ENCODE measurements around the gene TMEM63B. TPM values are rescaled to one million over a fixed set of nuclear protein-coding genes. Genes with fewer than 3 reads are reported as not detected.

TMEM63B gene
- total and polyA plus RNA-seq, 9 of the 15 experiments (the other 6 are each of a cell fraction or from before 2014, with no cell fraction given): 0.14 to 39.4 (median 14.4) TPM

DNA sequence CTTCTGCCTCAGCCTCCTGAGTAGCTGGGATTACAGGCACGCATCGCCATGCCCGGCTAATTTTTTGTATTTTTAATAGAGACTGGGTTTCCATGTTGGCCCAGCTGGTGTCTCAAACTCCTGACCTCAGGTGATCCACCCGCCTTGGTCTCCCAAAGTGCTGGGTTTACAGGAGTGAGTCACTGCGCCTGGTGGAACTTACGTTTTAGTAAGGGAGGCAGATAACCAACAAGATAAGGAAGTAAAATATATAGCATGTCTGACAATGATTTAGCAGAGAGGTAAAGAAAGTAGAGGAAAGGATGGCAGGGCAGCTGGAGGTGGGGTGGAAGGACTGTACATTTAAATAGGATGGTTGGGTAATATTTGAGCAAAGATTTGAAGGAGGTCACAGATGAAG is 76.6 kb downstream of the TMEM63B start (continued):
- peak; percentile 76 for TF ChIP-seq CTBP1 (IDR thresholded peaks at IDR 0.05; ENCODE audit: borderline replicate concordance)
- no peak for TF ChIP-seq ZFP30 (CRISPR knock-in tag; IDR thresholded peaks at IDR 0.05; ENCODE audit: borderline replicate concordance)
- no peak for TF ChIP-seq FUS (optimal IDR thresholded peaks at IDR 0.05; ENCODE audit: low read depth, low read length)
- TF ChIP-seq BCL6 (CRISPR knock-in tag; IDR thresholded peaks at IDR 0.05): no peak
- TF ChIP-seq, protein P1, sequence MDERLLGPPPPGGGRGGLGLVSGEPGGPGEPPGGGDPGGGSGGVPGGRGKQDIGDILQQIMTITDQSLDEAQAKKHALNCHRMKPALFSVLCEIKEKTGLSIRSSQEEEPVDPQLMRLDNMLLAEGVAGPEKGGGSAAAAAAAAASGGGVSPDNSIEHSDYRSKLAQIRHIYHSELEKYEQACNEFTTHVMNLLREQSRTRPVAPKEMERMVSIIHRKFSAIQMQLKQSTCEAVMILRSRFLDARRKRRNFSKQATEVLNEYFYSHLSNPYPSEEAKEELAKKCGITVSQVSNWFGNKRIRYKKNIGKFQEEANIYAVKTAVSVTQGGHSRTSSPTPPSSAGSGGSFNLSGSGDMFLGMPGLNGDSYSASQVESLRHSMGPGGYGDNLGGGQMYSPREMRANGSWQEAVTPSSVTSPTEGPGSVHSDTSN (CRISPR knock-in tag; IDR thresholded peaks at IDR 0.05; ENCODE audit: low read depth): no peak
- TF ChIP-seq, protein P1 (tag; conservative IDR thresholded peaks at IDR 0.05; ENCODE audit: low read depth): peak; percentile 79
- TF ChIP-seq, protein P2, sequence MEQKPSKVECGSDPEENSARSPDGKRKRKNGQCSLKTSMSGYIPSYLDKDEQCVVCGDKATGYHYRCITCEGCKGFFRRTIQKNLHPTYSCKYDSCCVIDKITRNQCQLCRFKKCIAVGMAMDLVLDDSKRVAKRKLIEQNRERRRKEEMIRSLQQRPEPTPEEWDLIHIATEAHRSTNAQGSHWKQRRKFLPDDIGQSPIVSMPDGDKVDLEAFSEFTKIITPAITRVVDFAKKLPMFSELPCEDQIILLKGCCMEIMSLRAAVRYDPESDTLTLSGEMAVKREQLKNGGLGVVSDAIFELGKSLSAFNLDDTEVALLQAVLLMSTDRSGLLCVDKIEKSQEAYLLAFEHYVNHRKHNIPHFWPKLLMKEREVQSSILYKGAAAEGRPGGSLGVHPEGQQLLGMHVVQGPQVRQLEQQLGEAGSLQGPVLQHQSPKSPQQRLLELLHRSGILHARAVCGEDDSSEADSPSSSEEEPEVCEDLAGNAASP (IDR thresholded peaks at IDR 0.05): peak; percentile 67; the same call in 1 of the 2 replicates
- no peak for TF ChIP-seq ZNF41 (CRISPR knock-in tag; conservative IDR thresholded peaks at IDR 0.05)
- TF ChIP-seq FOS (IDR thresholded peaks at IDR 0.05; ENCODE audit: extremely low read depth, insufficient read length): peak; percentile 63
- TF ChIP-seq ZSCAN32 (CRISPR knock-in tag; IDR thresholded peaks at IDR 0.05): no peak
- TF ChIP-seq SMARCE1 (IDR thresholded peaks at IDR 0.05): peak; percentile 95
- no peak for TF ChIP-seq CBX1 (IDR thresholded peaks at IDR 0.05; ENCODE audit: low read depth)
- 0 out of 2 replicates have a peak, but pooled peaks have one; percentile 10 for TF ChIP-seq CREM (IDR thresholded peaks at IDR 0.05; ENCODE audit: low read depth)
- TF ChIP-seq COPS2 (conservative IDR thresholded peaks at IDR 0.05): no peak
- TF ChIP-seq, protein P3, sequence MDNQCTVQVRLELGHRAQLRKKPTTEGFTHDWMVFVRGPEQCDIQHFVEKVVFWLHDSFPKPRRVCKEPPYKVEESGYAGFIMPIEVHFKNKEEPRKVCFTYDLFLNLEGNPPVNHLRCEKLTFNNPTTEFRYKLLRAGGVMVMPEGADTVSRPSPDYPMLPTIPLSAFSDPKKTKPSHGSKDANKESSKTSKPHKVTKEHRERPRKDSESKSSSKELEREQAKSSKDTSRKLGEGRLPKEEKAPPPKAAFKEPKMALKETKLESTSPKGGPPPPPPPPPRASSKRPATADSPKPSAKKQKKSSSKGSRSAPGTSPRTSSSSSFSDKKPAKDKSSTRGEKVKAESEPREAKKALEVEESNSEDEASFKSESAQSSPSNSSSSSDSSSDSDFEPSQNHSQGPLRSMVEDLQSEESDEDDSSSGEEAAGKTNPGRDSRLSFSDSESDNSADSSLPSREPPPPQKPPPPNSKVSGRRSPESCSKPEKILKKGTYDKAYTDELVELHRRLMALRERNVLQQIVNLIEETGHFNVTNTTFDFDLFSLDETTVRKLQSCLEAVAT (IDR thresholded peaks at IDR 0.05): no peak
- no peak for TF ChIP-seq TARDBP (IDR thresholded peaks at IDR 0.05)
- TF ChIP-seq, protein P4, sequence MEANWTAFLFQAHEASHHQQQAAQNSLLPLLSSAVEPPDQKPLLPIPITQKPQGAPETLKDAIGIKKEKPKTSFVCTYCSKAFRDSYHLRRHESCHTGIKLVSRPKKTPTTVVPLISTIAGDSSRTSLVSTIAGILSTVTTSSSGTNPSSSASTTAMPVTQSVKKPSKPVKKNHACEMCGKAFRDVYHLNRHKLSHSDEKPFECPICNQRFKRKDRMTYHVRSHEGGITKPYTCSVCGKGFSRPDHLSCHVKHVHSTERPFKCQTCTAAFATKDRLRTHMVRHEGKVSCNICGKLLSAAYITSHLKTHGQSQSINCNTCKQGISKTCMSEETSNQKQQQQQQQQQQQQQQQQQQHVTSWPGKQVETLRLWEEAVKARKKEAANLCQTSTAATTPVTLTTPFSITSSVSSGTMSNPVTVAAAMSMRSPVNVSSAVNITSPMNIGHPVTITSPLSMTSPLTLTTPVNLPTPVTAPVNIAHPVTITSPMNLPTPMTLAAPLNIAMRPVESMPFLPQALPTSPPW (CRISPR knock-in tag; IDR thresholded peaks at IDR 0.05): 0 out of 2 replicates have a peak, but pooled peaks have one; percentile 41
- peak; percentile 41; the same call in 1 of the 2 replicates for TF ChIP-seq C11orf30 (IDR thresholded peaks at IDR 0.05; ENCODE audit: low read depth)
- TF ChIP-seq, protein P5, sequence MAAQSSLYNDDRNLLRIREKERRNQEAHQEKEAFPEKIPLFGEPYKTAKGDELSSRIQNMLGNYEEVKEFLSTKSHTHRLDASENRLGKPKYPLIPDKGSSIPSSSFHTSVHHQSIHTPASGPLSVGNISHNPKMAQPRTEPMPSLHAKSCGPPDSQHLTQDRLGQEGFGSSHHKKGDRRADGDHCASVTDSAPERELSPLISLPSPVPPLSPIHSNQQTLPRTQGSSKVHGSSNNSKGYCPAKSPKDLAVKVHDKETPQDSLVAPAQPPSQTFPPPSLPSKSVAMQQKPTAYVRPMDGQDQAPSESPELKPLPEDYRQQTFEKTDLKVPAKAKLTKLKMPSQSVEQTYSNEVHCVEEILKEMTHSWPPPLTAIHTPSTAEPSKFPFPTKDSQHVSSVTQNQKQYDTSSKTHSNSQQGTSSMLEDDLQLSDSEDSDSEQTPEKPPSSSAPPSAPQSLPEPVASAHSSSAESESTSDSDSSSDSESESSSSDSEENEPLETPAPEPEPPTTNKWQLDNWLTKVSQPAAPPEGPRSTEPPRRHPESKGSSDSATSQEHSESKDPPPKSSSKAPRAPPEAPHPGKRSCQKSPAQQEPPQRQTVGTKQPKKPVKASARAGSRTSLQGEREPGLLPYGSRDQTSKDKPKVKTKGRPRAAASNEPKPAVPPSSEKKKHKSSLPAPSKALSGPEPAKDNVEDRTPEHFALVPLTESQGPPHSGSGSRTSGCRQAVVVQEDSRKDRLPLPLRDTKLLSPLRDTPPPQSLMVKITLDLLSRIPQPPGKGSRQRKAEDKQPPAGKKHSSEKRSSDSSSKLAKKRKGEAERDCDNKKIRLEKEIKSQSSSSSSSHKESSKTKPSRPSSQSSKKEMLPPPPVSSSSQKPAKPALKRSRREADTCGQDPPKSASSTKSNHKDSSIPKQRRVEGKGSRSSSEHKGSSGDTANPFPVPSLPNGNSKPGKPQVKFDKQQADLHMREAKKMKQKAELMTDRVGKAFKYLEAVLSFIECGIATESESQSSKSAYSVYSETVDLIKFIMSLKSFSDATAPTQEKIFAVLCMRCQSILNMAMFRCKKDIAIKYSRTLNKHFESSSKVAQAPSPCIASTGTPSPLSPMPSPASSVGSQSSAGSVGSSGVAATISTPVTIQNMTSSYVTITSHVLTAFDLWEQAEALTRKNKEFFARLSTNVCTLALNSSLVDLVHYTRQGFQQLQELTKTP (IDR thresholded peaks at IDR 0.05; ENCODE audit: low read depth in 1 of 2, partially characterized antibody in 2 of 2): peak in 1 of 2 experiments; percentile 38
